Stomach smooth muscle (tissue), 2 donors: ENCODE measurements around the gene MIDN.

Experiments
- H3K27ac ChIP-seq: one replicate; pipeline ENCODE4 v1.7.0; 2013; ENCODE audit warnings: mild to moderate bottlenecking, low read length, inconsistent platforms
- H3K27me3 ChIP-seq, 2 donors: one replicate each; pipeline ENCODE4 v1.7.0; 2013; ENCODE audit warnings: low read length in 2 of 2; ENCODE audit not compliant: insufficient read depth in 2 of 2, control insufficient read depth in 1 of 2
- H3K36me3 ChIP-seq, 2 donors: one replicate each; pipeline ENCODE4 v1.7.0; 2013; ENCODE audit warnings: low read length in 2 of 2; ENCODE audit not compliant: control insufficient read depth in 2 of 2, insufficient read depth in 2 of 2
- H3K4me1 ChIP-seq: one replicate; pipeline ENCODE4 v1.7.0; 2013; ENCODE audit warnings: low read length; ENCODE audit not compliant: control insufficient read depth, insufficient read depth
- H3K4me3 ChIP-seq, 2 donors: one replicate each; pipeline ENCODE4 v1.7.0; 2013; ENCODE audit warnings: low read length in 2 of 2
- H3K9ac ChIP-seq, 2 donors: one replicate each; pipeline ENCODE4 v1.7.0; 2013; ENCODE audit warnings: low read length in 2 of 2, mild to moderate bottlenecking in 1 of 2
- H3K9me3 ChIP-seq, 2 donors: one replicate each; pipeline ENCODE4 v1.7.0; 2013; ENCODE audit warnings: low read length in 2 of 2; ENCODE audit not compliant: control insufficient read depth in 2 of 2
- donor health status: healthy.
- donor health status: Pancreatic carcinoma.

The MIDN gene

DNA sequence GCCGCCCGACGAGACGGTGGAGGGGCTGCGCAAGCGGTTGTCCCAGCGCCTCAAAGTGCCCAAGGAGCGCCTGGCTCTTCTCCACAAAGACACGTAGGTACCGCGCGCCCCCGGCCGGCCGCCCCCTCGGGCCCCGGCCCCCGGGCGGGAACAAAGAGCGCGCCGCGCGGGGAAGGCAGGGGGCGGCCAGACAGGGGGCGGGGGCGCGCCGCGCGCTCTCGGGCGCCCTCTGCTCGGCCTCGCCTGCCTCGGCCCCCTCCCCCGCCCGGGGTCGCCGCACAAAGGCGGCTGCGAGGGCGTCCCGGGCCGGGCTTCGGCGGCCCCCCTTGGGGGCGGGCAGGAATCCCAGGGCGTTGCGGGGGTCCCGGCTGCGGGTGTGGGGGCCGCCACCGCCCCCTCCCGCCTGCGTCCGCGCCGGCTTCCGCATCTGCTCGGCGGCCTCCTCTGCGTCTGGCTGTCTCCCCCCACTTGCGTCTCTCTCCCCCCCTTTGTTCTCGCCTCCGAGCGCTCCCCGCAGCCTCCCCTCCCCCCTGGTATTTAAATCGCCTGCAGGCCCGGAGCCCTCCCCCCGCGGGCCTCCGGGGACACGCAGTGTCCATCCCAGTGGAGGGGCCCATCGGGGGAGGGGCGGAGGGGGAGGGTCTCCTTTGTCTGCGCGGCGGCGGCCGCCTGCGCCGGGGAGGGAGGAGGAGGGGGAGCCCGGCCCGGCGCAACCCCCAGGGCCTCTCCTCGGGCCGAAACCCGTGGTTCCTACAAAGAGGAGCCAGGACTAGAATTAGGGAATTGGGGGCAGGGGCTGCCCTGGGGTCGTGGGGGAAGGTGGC lies 2.3 kb downstream of the MIDN start:
- peaks cover 60% of the 10 kb centered on the region for H3K4me1 ChIP-seq
- peak overlapping the region; percentile 64 to 93 for H3K9ac ChIP-seq
- H3K27ac ChIP-seq = peak overlapping the region; percentile 97

DNA sequence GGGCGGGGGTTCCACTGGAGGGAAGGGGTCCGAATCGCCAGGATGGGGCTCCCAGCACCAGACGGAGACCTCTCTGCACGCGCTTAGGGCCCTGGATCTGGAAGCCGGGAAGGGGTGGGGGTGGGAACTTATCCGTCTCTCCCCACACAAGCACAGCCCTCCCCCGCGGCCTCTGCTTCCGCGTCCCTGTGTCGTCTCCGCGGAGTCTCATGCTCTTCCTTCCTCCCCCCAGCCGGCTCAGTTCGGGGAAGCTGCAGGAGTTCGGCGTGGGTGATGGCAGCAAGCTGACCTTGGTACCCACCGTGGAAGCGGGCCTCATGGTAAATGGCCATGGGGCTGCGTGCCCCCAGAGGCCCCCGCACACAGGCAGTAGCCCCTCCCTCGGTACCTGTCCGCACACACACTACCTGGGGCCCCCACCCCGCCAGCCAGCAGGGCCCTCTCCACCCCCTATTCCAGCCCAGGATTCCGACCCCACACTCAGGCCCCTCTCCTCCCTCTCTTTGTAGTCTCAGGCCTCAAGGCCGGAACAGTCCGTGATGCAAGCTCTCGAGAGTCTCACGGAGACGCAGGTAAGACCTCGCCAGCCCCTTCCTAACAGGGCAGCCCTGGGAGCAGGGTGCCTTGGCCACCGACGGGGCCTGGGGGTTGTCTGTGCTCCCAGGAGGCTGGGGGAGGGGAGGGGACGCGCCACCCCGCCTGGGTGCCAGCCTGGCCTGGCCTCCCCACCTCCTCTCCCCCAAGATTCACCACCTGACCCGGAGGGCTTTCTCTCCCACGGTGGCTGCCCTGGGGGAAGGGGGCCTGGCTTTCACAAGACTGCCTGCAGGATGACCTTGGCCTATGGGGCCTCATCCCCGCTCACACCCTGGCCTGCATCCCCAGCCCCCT lies 3.2 kb downstream of the MIDN start:
- Histone ChIP-seq H3K9ac (peak overlapping the region; percentile 66 to 93), H3K4me3 (peak overlapping the region; percentile 72 to 75), H3K4me1 (peaks cover 55% of the 10 kb centered on the region), H3K36me3 (peaks cover 19 to 28% of the 10 kb centered on the region in 2 donors), H3K27ac (peak overlapping the region; percentile 97), H3K9me3 (no peaks in the 10 kb centered on the region), H3K27me3 (no peaks in the 10 kb centered on the region)

More for the DNA sequence above, 2.3 kb downstream of the MIDN start:
- Histone ChIP-seq H3K36me3 (peaks cover 14 to 22% of the 10 kb centered on the region in 2 donors), H3K9me3 (no peaks in the 10 kb centered on the region), H3K27me3 (no peaks in the 10 kb centered on the region), H3K4me3 (peak overlapping the region; percentile 72 to 75)

DNA sequence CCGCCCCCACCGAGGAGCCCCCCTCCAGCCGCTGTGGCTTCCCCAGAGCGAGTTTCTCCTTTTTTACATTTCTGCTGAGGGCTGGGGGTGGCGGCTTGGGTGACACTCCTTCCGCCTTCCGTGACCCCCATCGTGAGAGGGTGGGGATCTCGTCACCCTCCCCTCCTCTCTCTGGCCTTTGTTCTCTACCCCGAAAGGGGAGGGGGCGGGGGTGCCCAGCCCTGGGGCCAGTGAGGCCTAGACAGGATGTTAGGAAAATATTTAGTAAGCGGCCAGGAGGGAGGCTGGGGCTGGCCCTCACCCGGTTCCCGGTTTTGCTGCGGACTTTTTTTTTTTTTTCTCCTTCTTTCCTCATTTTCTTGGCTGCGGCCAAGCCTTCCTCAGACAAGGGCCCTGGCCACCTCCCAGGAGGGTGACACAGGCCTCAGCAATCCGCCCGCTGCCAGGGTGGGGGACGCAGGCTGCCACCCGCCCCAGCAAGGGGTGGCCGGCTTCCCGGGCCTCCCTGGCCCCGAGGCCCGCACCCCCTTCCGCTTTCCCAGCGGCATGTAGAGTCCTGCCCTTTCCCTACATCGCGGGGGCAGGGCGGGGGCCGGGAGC lies 3.9 kb downstream of the MIDN start:
- Histone ChIP-seq H3K4me3 (peak overlapping the region; percentile 72 to 75), H3K36me3 (peaks cover 21 to 33% of the 10 kb centered on the region in 2 donors), H3K27me3 (no peaks in the 10 kb centered on the region), H3K27ac (peak overlapping the region; percentile 97), H3K4me1 (peaks cover 59% of the 10 kb centered on the region), H3K9ac (peak overlapping the region; percentile 60 to 93), H3K9me3 (no peaks in the 10 kb centered on the region)

DNA sequence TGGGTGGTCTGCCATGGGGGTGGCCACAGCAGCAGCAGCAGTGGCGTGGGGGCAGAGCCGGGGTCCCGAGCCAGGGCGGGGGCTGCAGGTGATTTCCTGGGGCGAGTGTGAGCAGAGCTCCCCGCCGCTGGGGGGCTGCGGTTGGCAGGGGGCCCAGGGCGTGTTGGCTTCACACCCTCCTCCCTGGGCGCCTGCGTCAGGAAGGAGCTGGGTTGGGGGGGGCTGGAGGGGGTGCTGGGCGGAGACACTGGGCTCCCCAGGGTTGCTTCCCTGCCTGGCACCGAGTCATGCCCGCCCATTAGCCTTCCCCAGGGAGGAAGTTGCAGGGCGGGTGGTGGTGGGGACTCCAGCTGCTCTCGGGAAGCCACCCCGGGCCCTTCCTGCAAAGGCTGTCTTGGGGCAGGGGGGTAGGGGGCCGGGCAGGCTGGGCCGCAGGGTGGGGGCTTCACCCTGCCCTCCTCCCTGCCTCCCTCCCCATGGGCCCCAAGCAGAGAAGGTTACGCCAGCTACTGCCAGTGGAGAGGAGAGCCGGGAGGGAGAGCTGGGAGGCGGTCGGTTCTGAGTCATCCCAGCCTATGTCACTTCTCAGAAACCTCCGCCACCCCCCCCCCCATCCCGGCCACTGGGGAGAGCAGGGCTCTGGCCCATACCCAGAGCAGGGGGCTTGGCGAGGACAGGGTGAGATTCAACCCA lies 4.6 kb downstream of the MIDN start:
- peak overlapping the region; percentile 97 for H3K27ac ChIP-seq
- H3K9ac ChIP-seq = peak overlapping the region; percentile 72 to 93
- H3K27me3 ChIP-seq = no peaks in the 10 kb centered on the region
- H3K4me3 ChIP-seq = peak overlapping the region; percentile 59 to 72
- H3K9me3 ChIP-seq = no peaks in the 10 kb centered on the region
- H3K36me3 ChIP-seq = peaks cover 23 to 37% of the 10 kb centered on the region in 2 donors
- peaks cover 61% of the 10 kb centered on the region for H3K4me1 ChIP-seq

DNA sequence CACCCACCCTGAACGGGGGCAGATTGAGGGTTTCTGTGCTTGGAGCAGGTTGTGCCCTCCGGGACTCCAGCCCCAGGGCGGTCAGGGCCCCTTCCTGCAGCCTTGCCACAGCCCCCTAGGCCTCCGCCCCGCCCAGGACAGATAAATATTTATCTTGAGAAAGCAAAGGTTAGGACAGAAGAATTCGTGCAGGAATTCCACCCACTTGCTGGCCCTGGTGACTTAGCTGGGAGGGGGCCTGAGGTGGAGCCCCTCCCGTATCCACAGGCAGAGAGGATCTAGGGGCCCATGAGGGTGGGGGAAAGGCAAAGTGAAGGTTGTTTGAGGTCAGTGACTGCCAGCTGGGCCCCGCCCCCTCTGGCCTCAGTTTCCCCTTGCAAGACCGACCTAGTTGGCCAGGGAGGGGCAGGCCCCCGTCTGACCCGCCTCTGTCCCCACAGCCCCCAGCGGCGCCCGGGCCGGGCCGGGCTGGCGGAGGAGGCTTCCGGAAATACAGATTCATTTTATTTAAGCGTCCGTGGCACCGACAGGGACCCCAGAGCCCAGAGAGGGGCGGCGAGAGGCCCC lies 5.2 kb downstream of the MIDN start:
- H3K4me3 ChIP-seq = peak overlapping the region; percentile 59 to 72
- H3K27ac ChIP-seq = peak overlapping the region; percentile 97
- H3K4me1 ChIP-seq = peaks cover 61% of the 10 kb centered on the region
- no peaks in the 10 kb centered on the region for H3K27me3 ChIP-seq
- H3K36me3 ChIP-seq = peaks cover 23 to 37% of the 10 kb centered on the region in 2 donors
- no peaks in the 10 kb centered on the region for H3K9me3 ChIP-seq
- peak overlapping the region; percentile 61 to 72 for H3K9ac ChIP-seq

DNA sequence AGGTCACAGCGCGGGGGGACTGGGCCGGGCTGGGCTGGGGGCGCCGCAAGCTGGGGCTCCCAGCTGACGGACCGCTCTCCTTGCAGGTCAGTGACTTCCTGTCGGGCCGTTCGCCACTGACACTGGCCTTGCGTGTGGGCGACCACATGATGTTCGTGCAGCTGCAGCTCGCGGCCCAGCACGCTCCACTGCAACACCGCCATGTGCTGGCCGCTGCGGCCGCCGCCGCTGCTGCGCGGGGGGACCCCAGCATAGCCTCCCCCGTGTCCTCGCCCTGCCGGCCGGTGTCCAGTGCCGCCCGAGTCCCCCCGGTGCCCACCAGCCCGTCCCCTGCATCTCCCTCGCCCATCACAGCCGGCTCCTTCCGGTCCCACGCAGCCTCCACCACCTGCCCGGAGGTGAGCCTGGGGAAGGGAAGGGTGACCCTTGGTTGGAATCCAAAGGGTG lies 5.7 kb downstream of the MIDN start:
- peak overlapping the region in 1 of 2 donors; percentile 61 for H3K9ac ChIP-seq
- H3K4me3 ChIP-seq = peak overlapping the region; percentile 40 to 59
- no peaks in the 10 kb centered on the region for H3K9me3 ChIP-seq
- no peaks in the 10 kb centered on the region for H3K27me3 ChIP-seq
- H3K4me1 ChIP-seq = peaks cover 65% of the 10 kb centered on the region
- peaks cover 23 to 37% of the 10 kb centered on the region in 2 donors for H3K36me3 ChIP-seq
- peak overlapping the region; percentile 97 for H3K27ac ChIP-seq

DNA sequence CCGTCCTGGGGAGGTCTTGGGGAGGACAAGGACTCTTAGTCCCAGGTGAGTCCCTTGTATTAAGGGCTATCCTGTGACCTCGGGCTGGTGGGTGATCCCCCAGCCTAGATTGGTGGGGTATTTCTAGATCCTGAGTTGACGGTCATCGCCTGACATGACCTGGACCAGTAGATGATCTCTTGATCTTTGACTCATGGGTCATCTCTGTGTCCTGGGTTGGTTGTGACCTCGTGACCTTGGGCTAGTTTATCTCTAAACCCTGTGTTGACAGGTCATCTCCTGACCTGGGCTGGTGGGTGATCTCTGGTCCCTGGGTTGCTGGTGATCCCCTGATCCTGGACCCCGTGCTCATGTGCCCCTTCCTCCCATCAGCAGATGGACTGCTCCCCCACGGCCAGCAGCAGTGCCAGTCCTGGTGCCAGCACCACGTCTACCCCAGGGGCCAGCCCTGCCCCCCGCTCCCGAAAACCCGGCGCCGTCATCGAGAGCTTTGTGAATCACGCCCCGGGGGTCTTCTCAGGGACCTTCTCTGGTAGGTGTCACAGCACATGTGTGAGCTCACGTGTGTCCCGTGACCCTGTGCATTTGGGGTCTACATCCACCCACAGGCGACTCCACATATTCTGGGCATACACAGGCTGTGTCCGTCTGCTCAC lies 6.3 kb downstream of the MIDN start:
- H3K4me3 ChIP-seq = peak overlapping the region in 1 of 2 donors; percentile 40

DNA sequence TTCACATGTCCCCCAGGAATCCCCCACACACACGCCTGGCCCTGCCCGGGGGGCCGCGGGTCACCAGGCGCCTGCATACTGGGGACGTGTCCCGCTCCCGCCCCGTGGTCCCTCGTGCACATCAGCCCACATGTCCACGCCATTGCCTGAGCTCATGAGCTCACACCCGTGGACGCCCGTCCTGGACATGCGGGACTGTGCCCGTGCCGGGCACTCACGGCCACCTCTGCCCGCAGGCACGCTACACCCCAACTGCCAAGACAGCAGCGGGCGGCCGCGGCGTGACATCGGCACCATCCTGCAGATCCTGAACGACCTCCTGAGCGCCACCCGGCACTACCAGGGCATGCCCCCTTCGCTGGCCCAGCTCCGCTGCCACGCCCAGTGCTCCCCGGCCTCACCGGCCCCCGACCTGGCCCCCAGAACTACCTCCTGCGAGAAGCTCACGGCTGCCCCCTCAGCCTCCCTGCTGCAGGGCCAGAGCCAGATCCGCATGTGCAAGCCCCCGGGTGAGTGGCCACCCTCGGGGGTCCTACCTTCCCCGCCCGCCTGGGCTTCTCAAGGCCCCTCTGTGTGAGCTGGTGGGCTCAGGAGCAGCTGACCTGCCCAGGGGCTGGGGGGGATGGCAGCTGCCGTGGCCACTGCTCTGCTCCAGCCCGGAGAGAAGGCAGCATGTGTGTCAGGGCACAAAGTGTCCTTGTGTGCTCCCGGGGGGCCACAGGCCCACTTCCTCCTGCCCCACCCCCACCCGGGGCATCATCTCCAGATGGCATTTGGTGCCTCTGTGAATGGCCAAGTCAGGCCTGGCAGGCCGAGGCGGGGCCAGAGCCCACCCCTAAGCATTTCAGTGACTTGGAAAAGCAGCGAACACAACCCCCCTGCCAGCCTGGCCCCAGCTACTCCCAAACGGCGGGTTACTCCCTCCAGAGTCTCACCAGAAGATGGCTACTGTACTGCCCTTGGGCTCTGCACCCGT lies 7.1 kb downstream of the MIDN start:
- peak overlapping the region; percentile 97 for H3K27ac ChIP-seq
- peaks cover 23 to 37% of the 10 kb centered on the region in 2 donors for H3K36me3 ChIP-seq
- H3K4me3 ChIP-seq = no peak overlapping the region
- H3K9ac ChIP-seq = peak overlapping the region in 1 of 2 donors; percentile 7
- no peaks in the 10 kb centered on the region for H3K9me3 ChIP-seq
- H3K27me3 ChIP-seq = no peaks in the 10 kb centered on the region
- peaks cover 79% of the 10 kb centered on the region for H3K4me1 ChIP-seq

More for the DNA sequence above, 6.3 kb downstream of the MIDN start:
- peaks cover 70% of the 10 kb centered on the region for H3K4me1 ChIP-seq
- H3K9me3 ChIP-seq = no peaks in the 10 kb centered on the region
- H3K27ac ChIP-seq = peak overlapping the region; percentile 97
- H3K27me3 ChIP-seq = no peaks in the 10 kb centered on the region
- H3K36me3 ChIP-seq = peaks cover 23 to 37% of the 10 kb centered on the region in 2 donors
- peak overlapping the region; percentile 7 to 13 for H3K9ac ChIP-seq
